GM12878 (cell line): ENCODE data around the gene OR5AK2.
"Not testable (repeated sequence)": the region's sequence is repeated elsewhere in the genome, so short reads cannot be mapped to it uniquely, and the experiment has no call there.

Source experiments
- CREB1 ChIP-seq: IDR thresholded peaks from 2 replicates; pipeline ENCODE4 v1.6.1; 2012; ENCODE audit warnings: low read depth, mild to moderate bottlenecking, inconsistent platforms
- TAF1 ChIP-seq: IDR thresholded peaks from 2 replicates; pipeline ENCODE4 v1.6.1; 2011; ENCODE audit warnings: mild to moderate bottlenecking, low read depth, low read length, borderline replicate concordance
- ZSCAN29 ChIP-seq: fragments of 450-650 bp; IDR thresholded peaks from 2 replicates; pipeline ENCODE4 v1.6.1; 2017; ENCODE audit warnings: mild to moderate bottlenecking, moderate library complexity

DNA sequence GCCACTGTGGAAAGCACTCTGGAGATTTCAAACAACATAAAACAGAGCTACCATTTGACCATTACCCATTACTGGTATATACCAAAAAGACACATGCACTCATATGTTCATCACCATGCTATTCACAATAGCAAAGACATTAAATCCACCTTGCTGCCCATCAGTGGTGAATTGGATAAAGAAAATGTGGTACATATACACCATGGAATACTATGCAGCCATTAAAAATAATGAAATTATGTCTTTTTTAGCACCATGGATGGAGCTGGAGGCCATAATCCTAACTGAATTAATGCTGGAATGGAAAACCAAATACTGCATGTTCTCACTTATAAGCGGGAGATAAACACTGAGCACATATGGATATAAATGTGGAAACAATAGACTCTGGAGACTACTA, 34.8 kb upstream of the OR5AK2 start:
- TF ChIP-seq TAF1, CREB1, ZSCAN29: not testable (repeated sequence)
